Suprapubic skin (tissue), 4 donors: ENCODE measurements around the gene CDC37.

Experiments
- EP300 ChIP-seq: sonication (generic); formaldehyde crosslinking; IDR thresholded peaks from one replicate; pipeline ENCODE4 v1.6.1; 2017; ENCODE audit warnings: antibody characterized with exemption
- POLR2A ChIP-seq, 2 donors: fragments of 450-650 bp; IDR thresholded peaks; one replicate each; pipeline ENCODE4 v1.6.1; 2017; ENCODE audit warnings: antibody characterized with exemption in 2 of 2, mild to moderate bottlenecking in 2 of 2, moderate library complexity in 2 of 2
- POLR2AphosphoS5 ChIP-seq, 3 donors: sonication (generic); formaldehyde crosslinking; IDR thresholded peaks; one replicate each; pipeline ENCODE4 v1.6.1; 2017; ENCODE audit warnings: antibody characterized with exemption in 3 of 3
- TF ChIP-seq, protein P1 (sequence below), 2 donors: fragments of 200-600 bp in 1 of 2; fragments of 450-650 bp in 1 of 2; sonication (generic) in 1 of 2; IDR thresholded peaks; one replicate each; pipeline ENCODE4 v1.5.1; 2016 to 2019; ENCODE audit warnings: antibody characterized with exemption in 2 of 2, mild to moderate bottlenecking in 1 of 2, moderate library complexity in 1 of 2

DNA sequence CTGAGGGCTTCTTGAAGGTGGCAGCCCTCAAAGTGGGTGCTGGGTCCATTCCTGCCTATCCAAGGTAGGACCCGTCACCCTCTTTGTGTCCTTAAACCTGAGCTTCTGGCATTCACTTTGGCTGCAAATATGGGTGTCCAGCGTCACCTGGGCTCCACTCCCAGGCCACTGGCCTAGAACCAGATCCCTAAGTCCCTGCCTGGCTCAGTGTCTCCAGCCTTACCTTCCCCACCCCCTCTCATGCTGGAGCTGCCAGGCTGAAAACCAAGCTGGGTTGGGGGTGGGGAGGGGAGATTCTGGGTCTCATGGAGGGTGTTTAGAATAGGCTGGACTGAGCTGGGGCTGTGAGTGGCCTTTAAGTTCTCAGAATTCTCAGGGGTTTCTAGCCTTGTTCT is 29.4 kb upstream of the CDC37 start:
- TF ChIP-seq, protein P1, sequence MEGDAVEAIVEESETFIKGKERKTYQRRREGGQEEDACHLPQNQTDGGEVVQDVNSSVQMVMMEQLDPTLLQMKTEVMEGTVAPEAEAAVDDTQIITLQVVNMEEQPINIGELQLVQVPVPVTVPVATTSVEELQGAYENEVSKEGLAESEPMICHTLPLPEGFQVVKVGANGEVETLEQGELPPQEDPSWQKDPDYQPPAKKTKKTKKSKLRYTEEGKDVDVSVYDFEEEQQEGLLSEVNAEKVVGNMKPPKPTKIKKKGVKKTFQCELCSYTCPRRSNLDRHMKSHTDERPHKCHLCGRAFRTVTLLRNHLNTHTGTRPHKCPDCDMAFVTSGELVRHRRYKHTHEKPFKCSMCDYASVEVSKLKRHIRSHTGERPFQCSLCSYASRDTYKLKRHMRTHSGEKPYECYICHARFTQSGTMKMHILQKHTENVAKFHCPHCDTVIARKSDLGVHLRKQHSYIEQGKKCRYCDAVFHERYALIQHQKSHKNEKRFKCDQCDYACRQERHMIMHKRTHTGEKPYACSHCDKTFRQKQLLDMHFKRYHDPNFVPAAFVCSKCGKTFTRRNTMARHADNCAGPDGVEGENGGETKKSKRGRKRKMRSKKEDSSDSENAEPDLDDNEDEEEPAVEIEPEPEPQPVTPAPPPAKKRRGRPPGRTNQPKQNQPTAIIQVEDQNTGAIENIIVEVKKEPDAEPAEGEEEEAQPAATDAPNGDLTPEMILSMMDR (IDR thresholded peaks at IDR 0.05): no peak
- TF ChIP-seq POLR2AphosphoS5 (IDR thresholded peaks at IDR 0.05) (no peak), POLR2A (IDR thresholded peaks at IDR 0.05) (no peak), EP300 (no peak)
